ENCODE results near the gene SPATA20.

The SPATA20 gene

DNA sequence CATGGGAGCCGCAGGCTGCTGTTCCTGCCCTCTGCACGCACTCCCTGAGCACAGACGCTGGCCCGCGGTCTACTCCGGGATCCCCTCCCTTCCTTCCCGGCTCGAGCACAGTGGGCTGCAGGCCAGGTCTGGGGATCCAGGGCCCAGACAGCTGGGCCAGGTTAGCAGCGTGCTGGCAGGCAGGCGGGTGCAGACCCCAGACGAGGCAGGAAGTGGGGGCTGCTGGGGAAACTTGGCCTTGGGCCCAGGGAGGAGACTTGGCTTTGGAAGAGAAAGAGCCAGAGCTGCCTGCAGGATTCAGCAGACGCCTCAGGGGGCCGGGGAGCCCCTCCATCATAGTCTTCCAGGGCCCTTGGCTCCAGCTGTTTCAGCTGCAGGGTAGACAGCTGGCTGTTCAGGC lies 57.5 kb downstream of the SPATA20 start:
- no peak for DNase-seq

DNA sequence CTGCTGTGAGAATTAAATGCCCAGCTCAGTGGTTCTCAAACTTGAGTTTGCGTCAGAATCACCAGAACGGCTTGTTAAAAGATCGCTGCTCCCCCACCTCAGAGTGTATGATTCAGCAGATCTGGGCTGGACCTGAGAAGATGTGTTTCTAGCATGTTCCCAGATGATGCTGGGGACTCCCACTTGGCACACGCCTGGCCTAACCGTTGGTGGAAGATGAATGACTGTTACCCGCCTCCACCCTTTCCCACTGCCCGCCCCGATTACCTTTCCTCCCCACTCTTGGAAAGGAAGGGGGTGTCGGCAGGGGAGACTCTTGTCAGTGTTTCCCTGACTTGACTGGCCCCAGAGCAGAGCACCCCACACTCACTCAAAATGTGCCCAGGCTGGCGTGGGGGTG lies 58.5 kb downstream of the SPATA20 start:
- DNase-seq, result no peak
